NCI-H510A (cell line): ENCODE data around the gene GNB4.

Experiments used
- DNase-seq: peaks from one replicate; lab custom pipeline; 2025; lab: John Stamatoyannopoulos, UW

The GNB4 gene

DNA sequence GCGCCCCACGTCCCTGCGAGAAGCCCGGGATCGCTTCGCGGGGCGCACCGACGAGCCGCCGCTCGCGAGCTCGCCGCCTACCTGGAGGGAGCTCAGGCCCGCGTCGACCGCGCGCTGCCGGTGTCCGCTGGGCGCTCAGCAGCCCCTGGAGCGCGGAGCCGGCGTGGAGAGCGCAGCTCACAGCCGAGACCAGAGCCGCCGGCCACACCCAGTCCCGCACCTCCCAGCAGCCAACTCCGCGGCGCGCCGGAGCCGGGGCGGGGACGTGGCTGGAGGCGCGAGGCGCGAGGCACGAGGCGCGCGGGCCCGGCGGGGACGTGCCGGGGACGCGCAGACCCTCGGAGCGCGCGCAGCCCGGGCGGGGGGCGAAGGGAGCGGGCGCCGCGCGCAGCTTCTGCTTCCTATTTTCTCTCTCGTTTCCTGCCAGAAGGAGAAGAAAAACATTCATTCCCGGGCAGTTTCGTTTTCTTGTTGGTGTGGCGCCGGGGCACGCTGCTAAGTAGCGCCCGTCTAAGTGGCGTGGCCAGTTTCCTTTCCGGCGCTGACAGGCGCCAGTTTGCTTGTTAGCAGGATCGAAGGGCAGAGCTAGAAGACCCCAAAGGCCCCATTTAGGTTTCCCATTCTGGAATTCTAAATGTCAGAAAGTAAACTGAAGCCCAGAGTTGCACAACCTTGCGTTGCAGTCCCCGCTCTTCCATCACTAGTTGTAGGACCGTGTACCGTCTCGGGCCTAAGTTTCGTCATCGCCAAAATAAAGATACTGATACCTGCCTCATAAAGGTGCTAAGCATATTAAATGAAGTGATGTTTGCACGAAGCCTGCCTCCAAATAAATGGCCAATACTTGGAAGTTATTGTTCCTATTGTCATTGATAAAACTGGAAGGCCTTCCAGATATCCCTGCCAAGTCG, at the start of gene GNB4:
Gene GNB4, minus strand, starts transcription at position 206 of the 911 bp plus-strand sequence. CDS start 25,270 bp downstream, outside the sequence.
- peak; percentile 62 for DNase-seq

DNA sequence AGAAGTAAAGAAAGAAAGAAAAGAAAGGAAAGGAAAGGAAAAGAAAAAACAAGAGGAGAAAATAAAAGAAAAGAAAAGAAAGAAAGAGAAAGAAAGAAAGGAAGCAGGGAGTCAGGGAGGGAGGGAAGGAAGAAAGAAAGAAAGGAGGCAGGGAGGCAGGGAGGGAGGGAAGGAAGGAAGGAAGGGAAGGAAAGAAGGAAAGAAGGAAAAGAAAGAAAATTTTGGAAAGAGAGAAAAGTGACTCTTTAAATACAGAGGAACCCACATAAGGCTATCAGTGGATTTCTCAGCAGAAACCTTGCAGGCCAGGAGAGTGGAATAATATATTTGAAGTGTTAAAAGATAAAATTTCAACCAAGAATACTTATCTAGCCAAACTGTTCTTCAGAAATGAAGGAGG, 44.2 kb upstream of the GNB4 start:
- DNase-seq: no peak

DNA sequence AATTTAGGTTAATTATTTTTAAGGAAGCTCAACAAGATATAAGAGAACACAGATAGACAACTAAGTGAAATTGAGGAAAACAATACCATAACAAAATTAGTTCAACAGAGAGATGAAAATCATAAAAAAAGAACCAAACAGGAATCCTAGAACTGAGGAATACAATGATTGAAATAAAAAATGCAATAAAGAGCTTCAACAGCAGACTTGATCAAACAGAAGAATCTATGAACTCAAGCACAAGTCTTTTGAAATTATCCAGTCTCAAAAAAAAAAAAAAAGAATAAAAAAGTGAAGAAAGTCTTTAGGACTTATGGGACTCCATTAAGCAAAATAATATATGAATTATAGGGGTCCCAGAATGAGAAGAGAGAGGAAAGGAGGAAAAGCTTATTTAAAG, 42.0 kb upstream of the GNB4 start:
- no peak for DNase-seq

DNA sequence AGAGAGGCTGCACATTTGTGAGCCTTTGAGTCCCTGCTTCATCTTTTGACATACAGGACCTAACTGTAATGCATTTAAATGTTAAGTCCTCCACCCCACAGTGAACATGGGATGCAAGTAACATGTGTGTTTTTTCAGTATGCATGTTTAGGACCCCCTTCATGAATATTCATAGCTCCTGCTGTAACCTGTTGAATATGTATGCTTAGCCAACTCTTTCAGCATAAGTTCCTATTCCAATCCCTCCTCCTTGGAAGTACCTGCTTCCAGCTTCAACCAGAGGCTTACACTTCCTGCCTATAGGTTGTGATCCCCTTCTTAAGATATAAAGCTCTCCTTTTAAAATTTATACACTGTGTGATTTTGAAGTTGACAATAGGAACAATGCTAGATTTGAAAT, 36.9 kb upstream of the GNB4 start:
- no peak for DNase-seq

DNA sequence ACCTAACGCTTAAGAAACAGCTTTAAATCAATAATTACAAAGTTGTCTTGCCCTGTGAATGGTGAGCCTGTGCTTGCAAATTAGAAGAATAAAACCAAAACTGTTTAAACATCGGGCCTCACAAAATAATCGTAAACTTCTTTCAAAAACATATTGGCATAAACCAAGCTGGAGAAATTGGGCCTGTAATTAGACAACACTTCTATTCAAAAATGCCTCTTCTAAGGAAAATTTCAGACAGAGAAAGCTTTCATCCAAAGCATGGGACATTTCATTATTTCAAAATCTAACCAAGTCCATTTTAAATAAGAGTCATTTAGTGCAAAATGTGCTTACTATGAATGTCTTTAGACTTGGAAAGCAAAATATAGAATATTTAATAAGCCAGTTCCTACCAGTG, 35.5 kb upstream of the GNB4 start:
- DNase-seq: no peak

DNA sequence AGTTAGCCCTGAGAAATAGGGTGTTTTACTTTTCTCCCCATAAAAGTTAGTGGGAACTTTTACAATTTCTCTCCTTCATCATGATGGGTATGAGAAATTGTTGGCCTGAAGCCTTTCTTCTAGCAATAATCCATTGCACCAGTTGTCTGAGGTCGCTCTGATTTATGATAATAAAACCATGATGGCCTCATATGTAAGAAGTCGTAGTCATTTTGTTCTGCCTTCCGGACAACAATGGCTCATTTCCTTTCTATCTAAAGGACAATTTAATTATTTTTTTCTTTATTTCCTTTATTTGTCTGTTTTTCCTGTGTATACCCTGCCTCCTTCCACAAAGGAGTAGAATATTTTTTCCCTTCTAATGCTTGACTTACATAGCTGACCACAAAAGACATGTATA, 31.6 kb upstream of the GNB4 start:
- no peak for DNase-seq

DNA sequence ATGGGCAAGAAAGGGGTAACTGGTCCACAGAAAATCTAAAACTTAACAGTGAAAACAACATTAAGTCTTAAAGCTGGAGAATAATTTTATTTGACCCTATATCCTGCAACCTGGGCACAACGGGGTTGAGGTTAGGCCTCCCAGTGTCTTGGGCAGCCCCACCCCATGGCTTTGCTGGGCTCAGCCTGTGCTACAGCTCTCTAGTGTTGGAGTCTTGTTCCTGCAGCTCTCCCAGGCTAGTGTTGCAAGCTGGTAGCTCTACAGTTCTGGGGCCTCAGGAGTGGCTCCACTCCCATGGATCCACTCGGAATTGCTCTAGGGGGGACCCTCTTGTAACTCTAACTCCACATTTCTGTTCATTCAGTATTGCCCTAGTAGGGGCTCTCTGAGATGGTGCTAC, 24.9 kb upstream of the GNB4 start:
- no peak for DNase-seq

DNA sequence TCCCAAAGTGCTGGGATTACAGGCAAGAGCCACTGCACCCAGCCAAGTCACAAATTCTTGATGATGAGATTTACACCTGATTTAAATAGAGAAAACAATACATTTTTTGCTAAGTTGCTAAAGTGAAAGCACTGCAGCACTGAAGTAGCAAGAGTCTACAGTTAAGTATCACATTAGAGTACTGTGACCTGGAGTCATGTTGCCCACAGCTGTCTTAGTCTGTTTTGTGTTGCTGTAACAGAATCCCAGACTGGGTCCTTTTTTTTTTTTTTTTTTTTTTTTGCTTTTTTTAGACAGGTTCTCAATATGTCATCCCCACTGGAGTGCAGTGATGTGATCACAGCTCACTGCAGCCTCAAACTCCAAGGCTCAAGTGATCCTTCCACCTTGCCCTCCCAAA, 23.2 kb upstream of the GNB4 start:
- no peak for DNase-seq

DNA sequence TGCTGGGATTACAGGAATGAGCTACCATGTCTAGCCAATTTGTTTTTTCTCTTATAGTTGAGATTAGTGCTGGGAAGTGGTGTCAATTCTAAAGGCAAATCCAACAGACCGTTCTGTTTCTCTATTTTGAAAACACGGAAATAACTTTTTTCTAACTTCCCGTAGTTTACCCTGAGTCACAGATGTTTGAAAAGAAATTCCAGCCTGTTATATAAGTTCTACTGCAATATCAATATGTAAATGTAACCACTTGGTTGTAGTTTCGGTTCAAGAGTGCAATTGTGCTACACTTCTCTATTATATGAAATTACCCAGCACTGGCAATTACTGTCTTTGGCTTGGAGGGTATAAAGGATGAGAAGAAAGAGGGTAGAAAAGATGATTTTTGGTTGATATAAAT, 22.3 kb upstream of the GNB4 start:
- DNase-seq: no peak

DNA sequence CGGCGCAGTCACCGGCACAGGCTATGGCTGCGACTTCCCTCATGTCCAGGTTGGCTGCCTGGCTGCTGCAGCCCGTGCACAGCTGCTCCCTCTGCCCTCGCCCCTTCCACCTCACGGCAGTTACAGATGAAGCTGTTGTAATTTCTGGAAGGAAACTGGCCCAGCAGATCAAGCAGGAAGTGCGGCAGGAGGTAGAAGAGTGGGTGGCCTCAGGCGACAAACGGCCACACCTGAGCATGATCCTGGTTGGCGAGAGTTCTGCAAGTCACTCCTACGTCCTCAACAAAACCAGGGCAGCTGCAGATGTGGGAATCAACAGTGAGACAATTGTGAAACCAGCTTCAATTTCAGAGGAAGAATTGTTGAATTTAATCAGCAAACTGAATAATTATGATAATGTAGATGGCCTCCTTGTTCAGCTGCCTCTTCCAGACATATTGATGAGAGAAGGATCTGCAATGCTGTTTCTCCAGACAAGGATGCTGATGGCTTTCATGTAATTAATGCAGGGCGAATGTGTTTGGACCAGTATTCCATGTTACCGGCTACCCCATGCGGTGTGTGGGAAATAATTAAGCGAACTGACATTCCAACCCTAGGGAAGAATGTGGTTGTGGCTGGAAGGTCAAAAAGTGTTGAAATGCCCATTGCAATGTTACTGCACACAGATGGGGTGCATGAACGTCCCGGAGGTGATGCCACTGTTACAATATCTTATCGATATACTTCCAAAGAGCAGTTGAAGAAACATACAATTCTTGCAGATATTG, 13.2 kb upstream of the GNB4 start:
- DNase-seq: peak; percentile 8

DNA sequence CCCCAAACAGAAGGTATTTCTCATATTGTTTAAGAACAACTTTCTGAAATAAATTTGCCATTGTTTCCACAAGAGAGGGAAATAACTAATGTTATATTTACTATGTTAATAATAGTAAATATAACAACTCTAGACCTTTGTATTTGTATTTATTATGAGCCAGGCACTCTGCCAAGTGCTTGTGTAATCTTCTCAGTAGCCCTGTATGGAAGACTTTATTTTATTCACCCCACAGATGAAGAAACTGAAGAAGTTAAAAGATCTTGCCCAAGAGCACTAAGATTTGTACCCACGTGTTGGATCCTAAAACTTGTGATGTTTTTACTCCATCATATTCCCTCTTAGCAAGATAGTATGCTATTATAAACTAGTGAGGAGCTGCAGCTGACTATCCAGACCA, 12.0 kb upstream of the GNB4 start:
- no peak for DNase-seq

DNA sequence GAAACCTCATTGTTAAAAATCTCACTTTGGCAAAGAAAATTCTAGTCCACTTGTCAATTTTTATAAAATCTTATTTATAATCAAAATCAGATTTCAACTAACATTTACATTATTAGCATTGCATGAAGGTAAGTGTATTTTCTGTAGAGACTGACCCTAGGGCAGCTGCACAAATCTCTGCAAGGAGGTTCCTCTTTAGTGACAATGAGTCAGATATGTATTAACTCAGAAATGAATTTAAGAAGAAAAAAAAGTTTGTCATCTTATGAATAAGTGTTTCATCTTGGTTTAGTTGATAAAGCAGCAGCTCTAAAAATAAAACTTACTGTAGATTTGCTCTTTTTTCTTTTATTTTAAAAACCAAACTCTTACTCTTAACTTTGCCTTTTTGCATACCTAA, 9.0 kb upstream of the GNB4 start:
- no peak for DNase-seq

DNA sequence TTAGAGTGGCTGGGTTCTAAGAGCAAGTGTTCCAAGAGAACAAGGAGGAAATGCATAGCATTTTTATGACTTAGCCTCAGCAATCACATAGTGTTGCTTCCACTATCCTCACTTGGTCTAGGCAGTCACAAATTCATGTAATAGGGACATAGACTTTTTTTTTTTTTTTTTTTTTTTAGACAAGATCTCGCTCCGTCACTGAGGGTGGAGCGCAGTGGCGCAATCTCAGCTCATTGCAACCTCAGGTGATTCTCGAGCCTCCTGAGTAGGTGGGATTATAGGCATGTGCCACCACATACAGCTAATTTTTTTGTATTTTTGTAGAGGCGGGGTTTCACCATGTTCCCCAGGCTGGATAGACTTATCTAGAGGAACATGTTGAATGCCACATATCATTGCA, 4.7 kb upstream of the GNB4 start:
- DNase-seq: no peak

DNA sequence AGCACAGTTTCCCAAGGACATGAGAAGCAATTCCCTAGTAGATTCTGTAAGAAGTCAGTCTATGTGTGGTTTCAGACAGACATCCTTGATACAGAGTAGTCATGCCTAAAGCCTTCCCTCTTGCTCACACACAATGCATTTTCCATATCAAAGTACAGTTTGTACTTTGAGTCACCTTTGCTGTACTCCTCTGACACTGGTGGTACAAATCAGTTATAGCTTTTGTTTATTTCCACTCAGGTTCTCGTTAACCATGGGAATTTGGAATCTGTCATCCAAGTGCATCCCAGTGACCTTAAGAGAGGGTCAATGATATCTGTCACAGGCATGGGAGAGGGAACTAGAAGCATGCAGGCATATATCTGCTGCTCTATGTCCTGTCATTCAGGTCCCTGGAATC, 3.6 kb upstream of the GNB4 start:
- DNase-seq: no peak

DNA sequence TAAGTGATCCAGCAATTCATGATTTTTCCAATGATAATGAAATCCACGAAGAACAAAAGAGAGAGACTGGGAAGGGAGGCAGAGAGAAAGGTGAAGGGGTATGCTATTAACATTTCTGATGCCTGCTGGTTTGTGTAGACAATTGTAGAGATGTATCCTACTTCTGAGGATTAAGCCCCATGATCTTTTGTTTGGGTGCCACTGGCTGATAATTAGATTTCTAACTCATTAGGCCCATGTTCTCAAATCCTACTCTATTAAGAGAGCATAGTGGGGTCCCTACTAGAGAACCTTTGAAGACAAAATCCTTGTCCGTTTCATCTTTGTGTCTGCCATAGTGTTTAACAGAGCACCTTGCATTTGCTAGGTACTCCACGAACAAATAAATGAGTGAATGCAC, 2.7 kb upstream of the GNB4 start:
- no peak for DNase-seq

DNA sequence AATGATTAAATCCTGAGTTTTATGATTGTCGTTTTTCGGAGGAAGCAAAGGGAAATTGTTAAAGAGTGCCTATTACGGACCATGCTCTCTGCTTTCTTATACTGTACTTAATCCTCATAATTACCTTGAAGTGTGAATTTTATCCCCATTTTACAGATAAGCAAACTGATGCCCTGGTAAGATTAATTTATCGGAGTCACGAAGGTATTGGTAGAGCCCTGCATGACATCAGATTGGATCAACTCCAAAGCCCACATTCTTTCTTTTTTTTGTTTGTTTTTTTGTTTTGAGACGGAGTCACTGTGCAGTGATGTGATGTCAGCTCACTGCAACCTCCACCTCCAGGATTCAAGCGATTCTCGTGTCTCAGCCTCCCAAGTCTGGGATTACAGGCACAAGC, 1.6 kb upstream of the GNB4 start:
- DNase-seq: no peak

DNA sequence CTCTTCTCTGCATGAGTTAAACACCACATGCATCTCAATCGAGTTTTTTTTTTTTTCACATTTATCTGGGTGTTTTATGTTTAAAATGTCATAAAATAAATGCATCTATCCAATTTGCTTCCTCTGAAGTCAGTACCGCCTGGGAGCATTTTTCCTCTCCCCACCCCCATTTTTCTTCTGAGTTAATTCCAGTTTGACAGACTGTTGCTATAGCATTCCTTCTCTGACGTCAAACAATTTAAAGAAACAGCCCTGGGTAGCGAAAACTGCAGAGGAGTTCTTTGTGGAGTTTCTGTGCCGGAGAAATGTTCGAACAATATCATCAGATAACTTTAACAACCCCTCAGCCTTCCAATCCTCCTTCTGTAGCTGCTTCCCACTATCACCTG, 900 bp upstream of the GNB4 start:
- DNase-seq: no peak

DNA sequence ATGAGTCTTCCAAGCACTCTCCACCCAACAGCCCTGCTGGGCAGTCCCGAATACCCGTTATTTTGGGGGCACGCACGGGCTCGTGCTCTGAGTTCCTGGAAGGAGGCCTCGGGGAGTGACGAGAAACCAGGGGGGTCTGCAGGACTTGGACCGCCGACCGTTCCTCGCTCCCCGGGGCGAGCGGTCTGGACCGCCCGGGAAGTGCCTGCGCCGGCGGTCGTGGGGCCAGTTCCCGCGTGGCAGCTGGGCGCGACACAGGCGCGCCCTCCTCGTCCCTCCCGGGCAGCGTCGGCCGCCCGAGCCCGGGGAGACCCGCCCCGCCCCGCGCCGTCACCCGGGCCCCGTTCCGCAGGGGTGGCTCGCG, 387 bp downstream of the GNB4 start:
- no peak for DNase-seq

DNA sequence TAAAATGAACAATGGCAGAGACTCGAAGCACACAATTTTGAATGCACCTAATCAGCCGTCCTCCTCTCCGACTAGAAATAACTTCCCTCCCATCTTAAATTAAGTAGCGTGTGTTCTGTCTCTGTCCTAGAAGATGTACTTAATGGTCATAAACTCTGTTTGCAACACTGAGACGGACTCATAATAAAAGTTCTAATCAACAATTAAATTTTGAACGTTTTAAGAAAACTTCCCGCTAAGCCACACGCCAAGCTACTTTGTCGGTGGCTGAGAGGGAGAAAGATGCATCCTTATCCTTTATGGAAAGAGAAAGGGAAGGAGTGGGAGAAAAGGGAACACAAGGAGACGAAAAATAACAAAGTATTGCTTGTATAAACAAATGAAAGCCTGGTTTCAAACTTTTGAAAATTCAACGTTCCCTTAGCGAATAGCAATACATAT, 989 bp downstream of the GNB4 start:
- DNase-seq: no peak

DNA sequence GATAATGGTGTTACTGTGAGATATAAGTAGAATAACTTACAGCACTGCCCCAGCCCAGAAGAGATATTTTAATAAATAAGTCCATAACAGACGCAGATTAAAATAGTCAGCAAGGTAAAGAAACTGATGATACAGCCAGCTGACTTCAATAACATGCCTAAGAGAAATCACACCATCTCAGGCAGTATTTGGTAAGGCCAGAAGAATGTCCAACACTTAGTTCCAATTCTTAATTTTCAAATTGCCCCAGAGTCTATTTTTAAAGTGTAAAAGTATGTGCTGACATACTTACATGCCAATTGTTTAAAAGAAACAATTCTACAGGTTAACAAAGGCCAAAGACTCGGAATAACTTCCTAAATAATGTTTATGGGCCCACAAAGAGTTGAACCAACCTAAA, 1.6 kb downstream of the GNB4 start:
- no peak for DNase-seq

DNA sequence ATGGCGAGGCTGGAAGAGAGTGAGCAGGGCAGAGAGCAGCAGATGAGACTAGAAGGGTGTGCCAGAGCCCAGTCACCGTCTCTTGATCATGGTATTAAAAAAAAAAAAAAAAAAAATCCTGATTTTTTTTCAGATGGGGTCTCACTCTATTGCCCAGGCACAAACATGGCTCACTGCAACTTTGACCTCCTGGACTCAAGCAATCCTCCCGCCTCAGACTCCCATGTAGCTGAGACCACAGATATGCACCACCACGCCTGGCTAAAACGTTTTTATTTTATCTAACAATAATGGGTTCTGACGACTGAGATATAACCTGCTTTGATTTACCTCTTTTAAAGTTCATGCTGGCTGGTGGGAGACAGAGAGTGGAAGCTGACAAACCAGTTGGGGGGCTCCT, 4.0 kb downstream of the GNB4 start:
- DNase-seq: no peak

DNA sequence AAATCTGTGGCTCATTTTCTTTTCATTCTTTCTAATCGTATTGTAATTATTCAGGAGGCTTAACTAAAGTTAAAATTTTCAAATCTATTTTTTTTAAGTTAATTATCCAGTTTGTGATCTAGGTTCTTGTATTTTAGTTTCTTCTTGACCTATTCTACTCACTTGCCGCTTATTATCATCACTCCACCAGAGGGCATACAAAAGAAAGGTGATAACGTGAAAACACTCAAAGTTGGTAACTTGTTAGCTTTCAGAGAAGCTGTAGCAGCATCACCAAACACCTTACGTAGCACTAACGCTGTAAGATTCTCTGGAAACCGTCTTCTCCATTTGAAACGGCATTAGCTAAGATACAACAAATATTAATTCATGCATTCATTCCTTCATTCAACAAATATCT, 4.8 kb downstream of the GNB4 start:
- DNase-seq: no peak

DNA sequence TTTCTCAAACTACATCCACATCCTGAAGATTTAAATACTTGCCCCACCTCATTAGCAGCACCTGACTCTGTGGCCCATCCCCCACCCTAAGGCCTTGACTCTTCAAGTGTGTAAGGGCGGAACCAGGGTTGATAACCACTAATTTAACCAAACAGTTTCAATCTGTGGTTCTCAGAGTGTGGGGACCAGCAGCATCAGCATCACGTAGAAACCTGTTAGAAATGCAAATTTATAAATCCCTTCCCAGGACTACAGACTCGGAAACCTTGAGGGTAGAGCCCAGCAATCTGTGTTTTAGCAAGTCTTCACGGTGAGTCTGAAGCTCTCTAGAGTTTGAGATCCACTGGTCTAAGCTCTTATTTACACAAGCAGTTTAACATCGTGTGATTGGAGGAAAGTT, 12.4 kb downstream of the GNB4 start:
- no peak for DNase-seq

DNA sequence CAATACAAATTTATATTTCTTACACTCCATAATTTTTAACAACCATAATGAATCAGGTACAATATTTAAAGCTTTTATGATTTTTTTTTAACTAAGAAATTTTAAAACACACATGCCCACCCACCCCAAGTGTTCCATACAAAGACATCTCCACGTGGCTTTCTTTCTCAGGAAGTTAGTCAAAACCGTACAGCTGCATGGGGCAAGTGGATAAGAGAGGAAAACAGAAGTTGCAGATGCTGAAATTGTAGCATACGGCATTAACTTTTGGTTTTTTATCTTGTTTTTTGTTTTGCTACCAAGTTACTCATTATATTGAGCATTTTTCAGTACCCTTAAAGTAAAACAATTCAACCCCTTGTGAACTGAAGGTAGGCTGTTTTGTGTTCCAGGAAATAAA, 14.8 kb downstream of the GNB4 start:
- DNase-seq: no peak
